ENCODE results near the gene UBQLN4.

Gene UBQLN4

GRCh38 chr1:156053768-156054499 is at the start of gene UBQLN4:
UBQLN4 (minus strand) TSS chr1:156053798; CDS start chr1:156053701, 97 bp downstream.
- peak; percentile 76 for DNase-seq (ENCODE audit: low read depth)

GRCh38 chr1:156102633-156103511 is 49.3 kb upstream of the UBQLN4 start:
- DNase-seq (ENCODE audit: low read depth), result no peak

- no peak for DNase-seq (ENCODE audit: low read depth)
Observed at GRCh38 chr1:156101880-156102279, 48.3 kb upstream of the UBQLN4 start.

GRCh38 chr1:156100205-156100995 is 46.8 kb upstream of the UBQLN4 start:
- DNase-seq (ENCODE audit: low read depth), result no peak

- no peak for DNase-seq (ENCODE audit: low read depth)
Observed at GRCh38 chr1:156099282-156099681, 45.7 kb upstream of the UBQLN4 start.

- DNase-seq (ENCODE audit: low read depth), result no peak
Observed at GRCh38 chr1:156098784-156099183, 45.2 kb upstream of the UBQLN4 start.

GRCh38 chr1:156097499-156098178 is 44.0 kb upstream of the UBQLN4 start:
- DNase-seq (ENCODE audit: low read depth), result no peak

- peak; percentile 73 for DNase-seq (ENCODE audit: low read depth)
Observed at GRCh38 chr1:156096640-156097391, 43.2 kb upstream of the UBQLN4 start.

- DNase-seq (ENCODE audit: low read depth), result no peak
Observed at GRCh38 chr1:156095906-156096508, 42.4 kb upstream of the UBQLN4 start.

GRCh38 chr1:156091610-156092009 is 38.0 kb upstream of the UBQLN4 start:
- DNase-seq (ENCODE audit: low read depth), result no peak

- DNase-seq (ENCODE audit: low read depth), result peak; percentile 86
Observed at GRCh38 chr1:156090840-156091188, 37.2 kb upstream of the UBQLN4 start.

- no peak for DNase-seq (ENCODE audit: low read depth)
Observed at GRCh38 chr1:156090138-156090839, 36.7 kb upstream of the UBQLN4 start.

GRCh38 chr1:156089704-156090103 is 36.1 kb upstream of the UBQLN4 start:
- no peak for DNase-seq (ENCODE audit: low read depth)

- no peak for DNase-seq (ENCODE audit: low read depth)
Observed at GRCh38 chr1:156086256-156086662, 32.7 kb upstream of the UBQLN4 start.

- no peak for DNase-seq (ENCODE audit: low read depth)
Observed at GRCh38 chr1:156083800-156084790, 30.5 kb upstream of the UBQLN4 start.

GRCh38 chr1:156082309-156083091 is 28.9 kb upstream of the UBQLN4 start, which contains the start of gene MEX3A:
MEX3A (minus strand) TSS chr1:156082465; CDS start chr1:156081998, 467 bp downstream.
- peak; percentile 36 for DNase-seq (ENCODE audit: low read depth)

GRCh38 chr1:156081917-156082308 is 28.3 kb upstream of the UBQLN4 start:
- no peak for DNase-seq (ENCODE audit: low read depth)

Measured in stimulated activated CD8-positive, alpha-beta memory T cell treated with anti-CD3 and anti-CD28 coated beads, Interleukin-12 subunit alpha, Interleukin-12 subunit beta, amount 100 ng/mL, for 1 hour (primary cell).